ENCODE results near the gene ICE2. TPM values are rescaled to one million over a fixed set of nuclear protein-coding genes. Genes with fewer than 3 reads are reported as not detected.

Gene ICE2
- polyA plus RNA-seq, 1 of the 3 experiments (the other 2 are of a cell fraction): 19.0 TPM

- 0 out of 2 replicates have a peak, but pooled peaks have one; percentile 12 for TF ChIP-seq USF1 (IDR thresholded peaks at IDR 0.05; ENCODE audit: borderline replicate concordance, low read depth)
- peak; percentile 96 for TF ChIP-seq JUND (IDR thresholded peaks at IDR 0.05)
- peak in 1 of 2 experiments; percentile 89; a peak in 2 of 4 replicates for TF ChIP-seq EP300 (IDR thresholded peaks at IDR 0.05; ENCODE audit: borderline replicate concordance in 1 of 2, low read depth in 1 of 2, low read length in 1 of 2)
- no peak for TF ChIP-seq NRF1 (IDR thresholded peaks at IDR 0.05; ENCODE audit: low read depth, low read length)
- no peak for TF ChIP-seq RFX5 (IDR thresholded peaks at IDR 0.05; ENCODE audit: low read length)
- TF ChIP-seq, protein P1, sequence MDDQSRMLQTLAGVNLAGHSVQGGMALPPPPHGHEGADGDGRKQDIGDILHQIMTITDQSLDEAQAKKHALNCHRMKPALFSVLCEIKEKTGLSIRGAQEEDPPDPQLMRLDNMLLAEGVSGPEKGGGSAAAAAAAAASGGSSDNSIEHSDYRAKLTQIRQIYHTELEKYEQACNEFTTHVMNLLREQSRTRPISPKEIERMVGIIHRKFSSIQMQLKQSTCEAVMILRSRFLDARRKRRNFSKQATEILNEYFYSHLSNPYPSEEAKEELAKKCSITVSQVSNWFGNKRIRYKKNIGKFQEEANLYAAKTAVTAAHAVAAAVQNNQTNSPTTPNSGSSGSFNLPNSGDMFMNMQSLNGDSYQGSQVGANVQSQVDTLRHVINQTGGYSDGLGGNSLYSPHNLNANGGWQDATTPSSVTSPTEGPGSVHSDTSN (IDR thresholded peaks at IDR 0.05): peak; percentile 63
- no peak for TF ChIP-seq FOXM1 (IDR thresholded peaks at IDR 0.05; ENCODE audit: low read depth)
- no peak for TF ChIP-seq CHD2 (IDR thresholded peaks at IDR 0.05; ENCODE audit: low read length, partially characterized antibody)
- no peak for TF ChIP-seq FOXJ3 (CRISPR knock-in tag; IDR thresholded peaks at IDR 0.05)
- TF ChIP-seq, protein P2, sequence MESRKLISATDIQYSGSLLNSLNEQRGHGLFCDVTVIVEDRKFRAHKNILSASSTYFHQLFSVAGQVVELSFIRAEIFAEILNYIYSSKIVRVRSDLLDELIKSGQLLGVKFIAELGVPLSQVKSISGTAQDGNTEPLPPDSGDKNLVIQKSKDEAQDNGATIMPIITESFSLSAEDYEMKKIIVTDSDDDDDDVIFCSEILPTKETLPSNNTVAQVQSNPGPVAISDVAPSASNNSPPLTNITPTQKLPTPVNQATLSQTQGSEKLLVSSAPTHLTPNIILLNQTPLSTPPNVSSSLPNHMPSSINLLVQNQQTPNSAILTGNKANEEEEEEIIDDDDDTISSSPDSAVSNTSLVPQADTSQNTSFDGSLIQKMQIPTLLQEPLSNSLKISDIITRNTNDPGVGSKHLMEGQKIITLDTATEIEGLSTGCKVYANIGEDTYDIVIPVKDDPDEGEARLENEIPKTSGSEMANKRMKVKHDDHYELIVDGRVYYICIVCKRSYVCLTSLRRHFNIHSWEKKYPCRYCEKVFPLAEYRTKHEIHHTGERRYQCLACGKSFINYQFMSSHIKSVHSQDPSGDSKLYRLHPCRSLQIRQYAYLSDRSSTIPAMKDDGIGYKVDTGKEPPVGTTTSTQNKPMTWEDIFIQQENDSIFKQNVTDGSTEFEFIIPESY (IDR thresholded peaks at IDR 0.05; ENCODE audit: borderline replicate concordance, low read depth): no peak
- TF ChIP-seq TCF12 (IDR thresholded peaks at IDR 0.05): peak; percentile 87
- TF ChIP-seq GATA2 (CRISPR knock-in tag; IDR thresholded peaks at IDR 0.05): no peak
- TF ChIP-seq YY1 (IDR thresholded peaks at IDR 0.05; ENCODE audit: low read depth): no peak
- no peak for TF ChIP-seq MXI1 (IDR thresholded peaks at IDR 0.05; ENCODE audit: low read depth, low read length)
- TF ChIP-seq GABPA (IDR thresholded peaks at IDR 0.05; ENCODE audit: low read depth): no peak
- TF ChIP-seq, protein P3, sequence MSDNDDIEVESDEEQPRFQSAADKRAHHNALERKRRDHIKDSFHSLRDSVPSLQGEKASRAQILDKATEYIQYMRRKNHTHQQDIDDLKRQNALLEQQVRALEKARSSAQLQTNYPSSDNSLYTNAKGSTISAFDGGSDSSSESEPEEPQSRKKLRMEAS (IDR thresholded peaks at IDR 0.05; ENCODE audit: low read depth): 0 out of 2 replicates have a peak, but pooled peaks have one; percentile 21
- TF ChIP-seq TEAD4 (IDR thresholded peaks at IDR 0.05; ENCODE audit: borderline replicate concordance, insufficient read depth): peak; percentile 69
Measured at GRCh38 chr15:60407415-60407805, 71.5 kb downstream of the ICE2 start (continued).
